Ascending aorta (tissue), 2 donors: ENCODE measurements around the gene IRF1. TPM values are rescaled to one million over a fixed set of nuclear protein-coding genes. Genes with fewer than 3 reads are reported as not detected.
A peak's percentile ranks its signal among the peaks of the same experiment; 100 is the strongest.

ENCODE experiments used
- DNase-seq, 2 donors: peaks; one replicate each; pipeline ENCODE4 v3.0.0-alpha.2; 2019; ENCODE audit warnings: low spot score in 2 of 2
- H3K27ac ChIP-seq, 2 donors: fragments of 200-600 bp; sonication (generic); one replicate each; pipeline ENCODE4 v1.5.1; 2016 to 2017; ENCODE audit warnings: mild to moderate bottlenecking in 1 of 2
- H3K27me3 ChIP-seq: fragments of 200-600 bp; sonication (generic); one replicate; pipeline ENCODE4 v1.5.1; 2017
- H3K36me3 ChIP-seq, 2 donors: fragments of 200-600 bp; sonication (generic); one replicate each; pipeline ENCODE4 v1.5.1; 2016
- H3K4me1 ChIP-seq, 2 donors: fragments of 200-600 bp; sonication (generic); one replicate each; pipeline ENCODE4 v1.5.1; 2016 to 2017; ENCODE audit warnings: mild to moderate bottlenecking in 1 of 2
- H3K4me3 ChIP-seq, 2 donors: fragments of 200-600 bp; sonication (generic); one replicate each; pipeline ENCODE4 v1.5.1; 2016 to 2017; ENCODE audit warnings: mild to moderate bottlenecking in 1 of 2
- H3K9me3 ChIP-seq, 2 donors: fragments of 200-600 bp; sonication (generic); one replicate each; pipeline ENCODE4 v1.5.1; 2016
- intact Hi-C: fragments of 100-400 bp; cut with DNase I; formaldehyde crosslinking; loops from one replicate; pipeline ENCODE4 v1.15.1; 2023
- total RNA-seq: library from RNA; depleted of rRNA; stranded (reverse); fragments of >200 nt; gene quantifications from one replicate; pipeline ENCODE4 v1.1.0, GENCODE V29; 2016
- TF ChIP-seq, protein P1 (sequence below), 3 experiments: fragments of 200-600 bp in 2 of 3; fragments of 450-650 bp in 1 of 3; sonication (generic) in 2 of 3; IDR thresholded peaks; one replicate each; pipeline ENCODE4 v1.5.1; 2016 to 2019; ENCODE audit warnings: antibody characterized with exemption in 3 of 3, mild to moderate bottlenecking in 1 of 3, moderate library complexity in 1 of 3

Gene IRF1
- total RNA-seq, 1 donor from 2014 or later: 57.7 TPM

DNA sequence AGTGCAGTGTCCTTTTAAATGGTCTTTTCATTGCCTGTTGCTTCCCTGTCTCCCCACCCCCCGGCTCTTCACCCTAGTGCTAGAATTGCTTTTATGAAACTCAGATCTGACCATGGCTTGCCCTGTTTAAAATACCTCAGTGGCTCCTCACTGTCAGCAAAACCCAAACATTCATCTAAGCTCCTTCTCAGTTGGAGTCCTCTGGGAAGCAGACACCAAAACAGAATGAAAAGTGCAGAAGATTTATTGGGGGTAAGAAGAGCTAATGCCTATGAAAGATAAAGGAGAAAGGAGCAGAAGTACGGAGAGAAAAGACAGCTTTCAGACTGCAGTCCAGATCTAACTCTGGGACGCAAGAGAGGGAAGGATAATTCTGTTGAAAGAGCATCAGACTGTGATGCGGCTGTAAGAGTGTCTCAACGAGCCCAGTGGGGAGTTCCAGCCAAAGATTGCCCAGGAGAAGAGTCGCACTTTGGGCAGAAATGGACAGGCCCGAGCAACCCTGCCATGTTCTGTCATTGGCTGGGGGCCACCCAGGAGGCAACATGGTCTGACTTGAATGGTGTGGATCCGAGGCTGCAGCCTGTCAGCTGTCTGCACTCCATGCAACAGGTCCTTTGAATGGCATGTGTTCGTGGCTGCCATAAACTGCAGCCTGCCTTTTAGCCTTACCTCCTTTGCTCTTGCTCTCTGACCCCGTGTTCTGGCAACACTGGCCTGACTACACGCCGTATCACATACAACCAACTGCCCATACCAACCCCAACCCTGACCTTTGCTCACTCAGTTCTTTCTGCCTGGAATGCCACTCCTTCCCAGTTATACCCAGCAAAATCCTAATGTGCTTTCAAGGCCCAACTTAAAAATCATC, 55.9 kb downstream of the IRF1 start:
- TF ChIP-seq, protein P1, sequence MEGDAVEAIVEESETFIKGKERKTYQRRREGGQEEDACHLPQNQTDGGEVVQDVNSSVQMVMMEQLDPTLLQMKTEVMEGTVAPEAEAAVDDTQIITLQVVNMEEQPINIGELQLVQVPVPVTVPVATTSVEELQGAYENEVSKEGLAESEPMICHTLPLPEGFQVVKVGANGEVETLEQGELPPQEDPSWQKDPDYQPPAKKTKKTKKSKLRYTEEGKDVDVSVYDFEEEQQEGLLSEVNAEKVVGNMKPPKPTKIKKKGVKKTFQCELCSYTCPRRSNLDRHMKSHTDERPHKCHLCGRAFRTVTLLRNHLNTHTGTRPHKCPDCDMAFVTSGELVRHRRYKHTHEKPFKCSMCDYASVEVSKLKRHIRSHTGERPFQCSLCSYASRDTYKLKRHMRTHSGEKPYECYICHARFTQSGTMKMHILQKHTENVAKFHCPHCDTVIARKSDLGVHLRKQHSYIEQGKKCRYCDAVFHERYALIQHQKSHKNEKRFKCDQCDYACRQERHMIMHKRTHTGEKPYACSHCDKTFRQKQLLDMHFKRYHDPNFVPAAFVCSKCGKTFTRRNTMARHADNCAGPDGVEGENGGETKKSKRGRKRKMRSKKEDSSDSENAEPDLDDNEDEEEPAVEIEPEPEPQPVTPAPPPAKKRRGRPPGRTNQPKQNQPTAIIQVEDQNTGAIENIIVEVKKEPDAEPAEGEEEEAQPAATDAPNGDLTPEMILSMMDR (IDR thresholded peaks at IDR 0.05): no peak
- H3K36me3 ChIP-seq: no peaks in the 10 kb centered on the region
- intact Hi-C loops: no loop called here
- no peak overlapping the region for H3K27ac ChIP-seq
- peak in 1 of 2 donors; percentile 50 for DNase-seq
- no peaks in the 10 kb centered on the region for H3K9me3 ChIP-seq
- no peaks in the 10 kb centered on the region for H3K27me3 ChIP-seq
- peaks cover 19 to 40% of the 10 kb centered on the region in 2 donors for H3K4me1 ChIP-seq
- no peak overlapping the region for H3K4me3 ChIP-seq

DNA sequence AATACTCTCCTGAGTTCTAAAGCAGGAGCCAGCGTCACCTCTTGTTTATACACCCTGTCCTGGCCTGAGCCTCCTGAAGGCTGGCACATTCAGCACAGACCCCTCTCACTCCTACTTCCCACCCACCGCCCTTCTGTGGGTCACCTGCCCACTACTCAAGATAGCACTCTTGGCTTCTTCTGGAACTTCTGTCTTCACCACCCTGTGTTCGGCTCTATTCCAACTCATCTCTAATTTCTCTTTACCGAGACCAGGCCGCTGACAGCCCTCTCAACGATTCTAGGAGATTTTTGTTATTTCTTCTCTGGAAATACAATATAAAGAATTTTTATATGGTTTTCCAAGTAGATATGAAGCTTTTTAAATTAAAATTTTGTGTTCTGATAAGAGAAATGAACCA, 57.4 kb downstream of the IRF1 start:
- no peak overlapping the region for H3K27ac ChIP-seq

DNA sequence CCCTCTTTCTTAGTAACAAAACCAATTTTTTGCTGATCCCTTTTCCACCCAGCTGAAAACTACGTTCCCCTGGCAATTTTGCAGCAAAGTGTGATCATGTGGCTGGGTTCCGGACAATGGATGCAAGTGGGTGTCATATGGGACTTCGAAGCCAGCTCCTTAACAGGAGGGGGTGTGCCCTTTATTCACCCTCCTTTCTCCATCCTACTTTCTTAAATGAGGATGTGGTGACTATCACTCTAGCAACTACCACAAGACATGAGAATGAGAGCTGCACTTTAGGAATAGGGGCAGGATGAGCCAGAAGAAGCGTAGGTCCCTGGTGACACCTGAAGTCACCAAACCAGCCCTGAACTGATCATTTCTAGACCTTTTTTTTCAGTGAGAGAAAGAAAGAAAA, 58.9 kb downstream of the IRF1 start:
- intact Hi-C loops: no loop called here
- H3K27me3 ChIP-seq: no peaks in the 10 kb centered on the region
- no peaks in the 10 kb centered on the region for H3K36me3 ChIP-seq
- H3K27ac ChIP-seq: no peak overlapping the region
- TF ChIP-seq, protein P1 (IDR thresholded peaks at IDR 0.05): no peak
- peaks cover 21 to 33% of the 10 kb centered on the region in 2 donors for H3K4me1 ChIP-seq
- no peak overlapping the region for H3K4me3 ChIP-seq
- DNase-seq: peak in 1 of 2 donors; percentile 18
- H3K9me3 ChIP-seq: no peaks in the 10 kb centered on the region

More for the DNA sequence above, 57.4 kb downstream of the IRF1 start:
- Histone ChIP-seq H3K4me3 (no peak overlapping the region), H3K27me3 (no peaks in the 10 kb centered on the region), H3K9me3 (no peaks in the 10 kb centered on the region), H3K4me1 (peaks cover 23 to 33% of the 10 kb centered on the region in 2 donors), H3K36me3 (no peaks in the 10 kb centered on the region)
- intact Hi-C loops: no loop called here
- TF ChIP-seq, protein P1 (IDR thresholded peaks at IDR 0.05): no peak
- DNase-seq: peak in 1 of 2 donors; percentile 31

Other genes starting within 250 kb of the IRF1 start
- gene PDLIM4, start 233.1 kb downstream of the IRF1 start, total RNA-seq: 49.1 TPM
- gene SLC22A4, start 196.4 kb downstream of the IRF1 start, total RNA-seq: 18.1 TPM
- gene SLC22A5, start 121.1 kb downstream of the IRF1 start, total RNA-seq: 11.9 TPM
- gene IL5, start 52.7 kb upstream of the IRF1 start, total RNA-seq: not detected
- 29.4 TPM for gene RAD50, start 66.2 kb upstream of the IRF1 start, total RNA-seq
- gene IL13, start 167.4 kb upstream of the IRF1 start, total RNA-seq: not detected
- not detected for gene IL4, start 183.2 kb upstream of the IRF1 start, total RNA-seq
- gene KIF3A, start 246.8 kb upstream of the IRF1 start, total RNA-seq: 4.4 TPM